ENCODE measurements around the gene FAM163B. TPM values are rescaled to one million over a fixed set of nuclear protein-coding genes. Genes with fewer than 3 reads are reported as not detected.

Gene FAM163B
- polyA plus RNA-seq, 6 donors from 2014 or later = not detected

DNA sequence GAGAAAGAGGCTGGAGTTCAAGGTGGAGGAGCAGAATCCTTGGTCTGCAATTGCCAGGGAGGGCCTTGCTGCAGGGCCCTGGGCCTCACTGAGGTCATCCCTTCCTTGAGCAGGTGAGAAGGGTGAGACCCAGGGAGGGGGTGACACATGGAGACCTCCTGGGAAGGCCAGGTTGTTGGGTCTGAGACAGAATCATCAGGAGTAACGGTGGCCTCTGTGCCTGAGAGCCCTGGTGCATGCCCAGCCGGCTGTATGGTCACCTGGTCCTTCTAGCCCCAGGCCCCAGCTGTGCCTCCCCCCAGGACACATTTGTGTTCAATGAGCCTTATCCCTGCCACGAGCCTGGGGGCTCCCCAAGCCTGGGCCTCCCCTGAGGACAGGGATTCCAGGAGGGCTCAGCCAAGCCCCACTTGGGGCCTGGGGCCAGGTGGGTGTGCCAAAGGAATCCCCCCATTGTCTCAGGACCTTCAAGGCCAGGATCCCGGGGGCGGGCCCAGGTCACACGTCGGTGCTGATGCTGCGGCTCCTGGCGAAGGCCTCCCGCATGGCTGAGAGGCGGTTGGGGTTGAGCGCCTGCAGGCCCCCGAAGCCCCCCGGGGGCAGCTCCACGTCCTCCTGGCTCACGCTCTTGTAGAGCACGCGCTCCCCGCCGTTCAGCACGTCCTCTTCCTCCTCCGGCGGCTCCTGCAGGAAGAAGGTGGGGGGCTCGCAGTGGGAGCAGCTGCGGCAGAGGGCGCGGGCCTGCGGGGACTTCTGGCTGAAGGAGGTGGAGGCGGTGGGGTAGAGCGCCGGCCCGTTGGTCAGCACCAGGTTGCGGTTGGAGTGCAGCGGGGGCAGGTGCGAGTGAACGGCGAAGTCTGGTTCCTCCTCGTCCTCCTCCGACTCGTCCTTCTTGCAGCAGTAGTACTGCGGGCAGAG is 30.4 kb downstream of the FAM163B start:
- DNase-seq (no peak), ATAC-seq (ENCODE audit: low read depth in 2 of 2) (no peak)
- H3K36me3 Mint-ChIP-seq = no peaks in the 10 kb centered on the region
- H3K4me1 Mint-ChIP-seq = peaks cover 32 to 43% (median 34%) of the 10 kb centered on the region in 3 donors
- H3K27me3 Mint-ChIP-seq = peaks cover 39 to 88% (median 83%) of the 10 kb centered on the region in 3 donors
- H3K4me3 Mint-ChIP-seq = peak overlapping the region in 3 of 8 donors; percentile 15 to 65 (median 60)
- no peaks in the 10 kb centered on the region for H3K9me3 Mint-ChIP-seq
- H3K27ac Mint-ChIP-seq = peak overlapping the region in 1 of 6 donors; percentile 5

- DNase-seq (no peak), ATAC-seq (ENCODE audit: low read depth in 2 of 2) (no peak)
- Mint-ChIP-seq H3K27ac (peak overlapping the region in 2 of 6 donors; percentile 52 to 69), H3K4me3 (peak overlapping the region in 4 of 8 donors; percentile 15 to 65 (median 60)), H3K27me3 (peaks cover 39 to 88% (median 86%) of the 10 kb centered on the region in 3 donors), H3K4me1 (peaks cover 32 to 41% (median 34%) of the 10 kb centered on the region in 3 donors), H3K9me3 (no peaks in the 10 kb centered on the region), H3K36me3 (no peaks in the 10 kb centered on the region)
Measured at GRCh38 chr9:133577737-133578112, 31.5 kb downstream of the FAM163B start.

- Mint-ChIP-seq H3K4me3 (peak overlapping the region in 7 of 8 donors; percentile 38 to 88 (median 66)), H3K27ac (peak overlapping the region in 3 of 6 donors; percentile 34 to 74 (median 69)), H3K36me3 (no peaks in the 10 kb centered on the region), H3K27me3 (peaks cover 39 to 82% (median 81%) of the 10 kb centered on the region in 3 donors), H3K9me3 (no peaks in the 10 kb centered on the region), H3K4me1 (peaks cover 32 to 41% (median 34%) of the 10 kb centered on the region in 3 donors)
- DNase-seq (no peak), ATAC-seq (ENCODE audit: low read depth in 2 of 2) (no peak)
Measured at GRCh38 chr9:133576875-133577736, 32.1 kb downstream of the FAM163B start.

- Mint-ChIP-seq H3K27ac (peak overlapping the region in 2 of 6 donors; percentile 47 to 69), H3K9me3 (no peaks in the 10 kb centered on the region), H3K36me3 (no peaks in the 10 kb centered on the region), H3K27me3 (peaks cover 35 to 74% (median 73%) of the 10 kb centered on the region in 3 donors), H3K4me3 (peak overlapping the region in 3 of 8 donors; percentile 60 to 87 (median 82)), H3K4me1 (peaks cover 28 to 41% (median 29%) of the 10 kb centered on the region in 3 donors)
- no peak for ATAC-seq (ENCODE audit: low read depth in 2 of 2)
- no peak for DNase-seq
Measured at GRCh38 chr9:133576031-133576874, 32.9 kb downstream of the FAM163B start.

DNA sequence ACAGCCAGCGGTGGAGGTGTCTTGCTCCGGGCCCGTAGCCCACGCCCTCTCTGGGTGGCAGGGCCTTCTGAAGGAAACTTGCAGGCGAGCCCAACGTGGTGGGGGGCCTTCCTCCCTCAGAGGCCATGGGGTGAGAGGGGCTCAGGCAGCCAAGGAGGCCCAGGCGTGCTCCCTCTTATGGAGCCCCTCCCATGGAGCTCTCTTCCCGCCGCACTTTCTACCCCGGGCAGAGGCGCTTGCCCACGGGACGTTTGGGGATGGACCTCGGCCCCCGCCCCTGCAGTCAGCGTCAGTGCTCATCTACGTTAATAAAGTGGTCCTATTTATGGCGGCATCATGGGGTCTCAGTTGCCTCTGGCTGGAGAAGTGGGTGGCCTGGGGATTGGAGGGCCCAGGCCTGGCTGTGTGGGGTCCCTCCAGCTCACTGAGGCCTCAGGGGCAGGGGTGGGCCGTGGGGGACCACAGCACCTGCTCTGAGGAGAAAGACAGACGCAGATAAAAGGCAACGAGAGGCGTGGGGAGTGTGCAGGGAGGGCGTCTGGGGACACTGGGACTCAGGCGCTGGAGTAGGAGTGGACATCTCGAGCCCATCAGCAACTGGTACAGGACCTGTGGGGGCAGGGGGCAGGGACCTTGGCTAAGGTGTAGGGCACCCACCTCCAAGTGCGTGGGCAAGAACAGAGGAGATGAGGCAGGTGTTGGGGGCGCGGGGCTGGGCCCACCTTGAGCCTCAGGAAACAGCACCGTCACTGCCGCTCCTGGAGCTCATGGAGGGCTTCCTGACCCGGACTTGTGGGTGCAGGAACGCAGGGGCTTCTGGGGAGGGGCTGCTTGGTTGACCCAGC is 33.8 kb downstream of the FAM163B start:
- H3K27ac Mint-ChIP-seq = peak overlapping the region in 1 of 6 donors; percentile 47
- ATAC-seq (ENCODE audit: low read depth in 2 of 2) = no peak
- H3K4me1 Mint-ChIP-seq = peaks cover 24 to 41% (median 29%) of the 10 kb centered on the region in 3 donors
- no peaks in the 10 kb centered on the region for H3K36me3 Mint-ChIP-seq
- H3K9me3 Mint-ChIP-seq = no peaks in the 10 kb centered on the region
- H3K27me3 Mint-ChIP-seq = peaks cover 31 to 74% (median 67%) of the 10 kb centered on the region in 3 donors
- DNase-seq = no peak
- peak overlapping the region in 2 of 8 donors; percentile 20 to 53 for H3K4me3 Mint-ChIP-seq

GRCh38 chr9:133574771-133575170 is 34.4 kb downstream of the FAM163B start:
- peaks cover 24 to 40% (median 28%) of the 10 kb centered on the region in 3 donors for H3K4me1 Mint-ChIP-seq
- H3K36me3 Mint-ChIP-seq = no peaks in the 10 kb centered on the region
- no peak for DNase-seq

GRCh38 chr9:133573791-133574515 is 35.2 kb downstream of the FAM163B start:
- no peak for DNase-seq
- peaks cover 20 to 32% (median 23%) of the 10 kb centered on the region in 3 donors for H3K4me1 Mint-ChIP-seq
- peak overlapping the region in 1 of 8 donors; percentile 52 for H3K4me3 Mint-ChIP-seq
- ATAC-seq (ENCODE audit: low read depth in 2 of 2) = no peak
- H3K27ac Mint-ChIP-seq = no peak overlapping the region
- H3K27me3 Mint-ChIP-seq = peaks cover 24 to 63% (median 56%) of the 10 kb centered on the region in 3 donors
- H3K9me3 Mint-ChIP-seq = no peaks in the 10 kb centered on the region
- no peaks in the 10 kb centered on the region for H3K36me3 Mint-ChIP-seq

More at GRCh38 chr9:133574771-133575170, 34.4 kb downstream of the FAM163B start:
- no peak overlapping the region for H3K27ac Mint-ChIP-seq
- ATAC-seq (ENCODE audit: low read depth in 2 of 2) = no peak
- H3K9me3 Mint-ChIP-seq = no peaks in the 10 kb centered on the region
- no peak overlapping the region for H3K4me3 Mint-ChIP-seq
- H3K27me3 Mint-ChIP-seq = peaks cover 26 to 68% (median 60%) of the 10 kb centered on the region in 3 donors

GRCh38 chr9:133572821-133573361 is 36.3 kb downstream of the FAM163B start:
- ATAC-seq (ENCODE audit: low read depth in 2 of 2) = no peak
- Mint-ChIP-seq H3K4me1 (peaks cover 13 to 23% (median 18%) of the 10 kb centered on the region in 3 donors), H3K4me3 (no peak overlapping the region), H3K27me3 (peaks cover 20 to 62% (median 55%) of the 10 kb centered on the region in 3 donors), H3K27ac (no peak overlapping the region), H3K36me3 (no peaks in the 10 kb centered on the region), H3K9me3 (no peaks in the 10 kb centered on the region)
- no peak for DNase-seq

- Mint-ChIP-seq H3K4me3 (no peak overlapping the region), H3K4me1 (peaks cover 9 to 17% (median 15%) of the 10 kb centered on the region in 3 donors), H3K27ac (no peak overlapping the region), H3K27me3 (peaks cover 19 to 59% (median 52%) of the 10 kb centered on the region in 3 donors), H3K36me3 (no peaks in the 10 kb centered on the region), H3K9me3 (no peaks in the 10 kb centered on the region)
- ATAC-seq (ENCODE audit: low read depth in 2 of 2) (no peak), DNase-seq (no peak)
Measured at GRCh38 chr9:133571896-133572595, 37.1 kb downstream of the FAM163B start.

- Mint-ChIP-seq H3K4me3 (no peak overlapping the region), H3K36me3 (no peaks in the 10 kb centered on the region), H3K9me3 (no peaks in the 10 kb centered on the region), H3K27me3 (peaks cover 13 to 53% (median 46%) of the 10 kb centered on the region in 3 donors), H3K4me1 (peaks cover 3 to 11% (median 9%) of the 10 kb centered on the region in 3 donors), H3K27ac (no peak overlapping the region)
- ATAC-seq (ENCODE audit: low read depth in 2 of 2) (no peak), DNase-seq (no peak)
Measured at GRCh38 chr9:133571391-133571890, 37.7 kb downstream of the FAM163B start.
